Hepatocyte (in vitro differentiated cells): ENCODE measurements around the gene ADORA1.

Experiments
- CTCF ChIP-seq: fragments of 200-600 bp; sonication (generic); IDR thresholded peaks from 2 replicates; pipeline ENCODE4 v1.5.1; 2016; ENCODE audit warnings: antibody characterized with exemption, mild to moderate bottlenecking; ENCODE audit not compliant: poor library complexity
- EZH2 ChIP-seq: fragments of 200-600 bp; sonication (generic); IDR thresholded peaks from 2 replicates; pipeline ENCODE4 v1.6.1; 2016; ENCODE audit warnings: antibody characterized with exemption, mild to moderate bottlenecking, borderline replicate concordance

- TF ChIP-seq EZH2 (no peak), CTCF (no peak)
These were observed 32.3 kb downstream of the ADORA1 start for GRCh38 chr1:203159844-203160243.
